Stimulated activated CD8-positive, alpha-beta memory T cell treated with anti-CD3 and anti-CD28 coated beads, Interleukin-4, amount 100 ng/mL, for 4 hours (primary cell): ENCODE measurements around the gene RPS2.
"Not testable (repeated sequence)": the region's sequence is repeated elsewhere in the genome, so short reads cannot be mapped to it uniquely, and the experiment has no call there.

Source experiments
- DNase-seq, 2 donors: peaks; one replicate each; pipeline ENCODE4 v3.0.0-alpha.2; 2020; ENCODE audit warnings: low read depth in 2 of 2, low spot score in 1 of 2

The RPS2 gene

GRCh38 chr16:1964506-1965395 is at the start of gene RPS2:
TSS of gene RPS2 (minus strand) at chr16:1964826. CDS start at chr16:1964625, 201 bp downstream.
- DNase-seq = peak; percentile 87 to 97

GRCh38 chr16:2013527-2013926 is 48.9 kb upstream of the RPS2 start:
- DNase-seq = no peak

- not testable (repeated sequence) for DNase-seq
Observed at GRCh38 chr16:2011726-2012125, 47.1 kb upstream of the RPS2 start.

GRCh38 chr16:2009791-2010510 is 45.3 kb upstream of the RPS2 start, which contains the start of gene ZNF598:
TSS of gene ZNF598 (minus strand) at chr16:2009821.
- DNase-seq = peak; percentile 47 to 58

- no peak for DNase-seq
Observed at GRCh38 chr16:2009164-2009711, 44.6 kb upstream of the RPS2 start.

GRCh38 chr16:2008631-2009163 is 44.1 kb upstream of the RPS2 start:
- no peak for DNase-seq

GRCh38 chr16:2008009-2008526 is 43.4 kb upstream of the RPS2 start:
- DNase-seq = no peak

- DNase-seq = no peak
Observed at GRCh38 chr16:2007081-2007836, 42.6 kb upstream of the RPS2 start.

- no peak for DNase-seq
Observed at GRCh38 chr16:2006317-2006716, 41.7 kb upstream of the RPS2 start.

- no peak for DNase-seq
Observed at GRCh38 chr16:2005646-2006045, 41.0 kb upstream of the RPS2 start.

- DNase-seq = no peak
Observed at GRCh38 chr16:2004795-2005517, 40.3 kb upstream of the RPS2 start.

- peak; percentile 62 to 65 for DNase-seq
Observed at GRCh38 chr16:2003827-2004641, 39.4 kb upstream of the RPS2 start.

GRCh38 chr16:2003231-2003826 is 38.7 kb upstream of the RPS2 start:
- no peak for DNase-seq

GRCh38 chr16:2002406-2003230 is 38.0 kb upstream of the RPS2 start:
- DNase-seq = no peak

- no peak for DNase-seq
Observed at GRCh38 chr16:2001456-2002355, 37.1 kb upstream of the RPS2 start.

- DNase-seq = no peak
Observed at GRCh38 chr16:2001035-2001434, 36.4 kb upstream of the RPS2 start.
